ENCODE results near the gene ARRDC4. TPM values are rescaled to one million over a fixed set of nuclear protein-coding genes. Genes with fewer than 3 reads are reported as not detected.

Gene ARRDC4
- total and polyA plus RNA-seq, 2 experiments from 2014 or later: 16.9 to 35.3 TPM

DNA sequence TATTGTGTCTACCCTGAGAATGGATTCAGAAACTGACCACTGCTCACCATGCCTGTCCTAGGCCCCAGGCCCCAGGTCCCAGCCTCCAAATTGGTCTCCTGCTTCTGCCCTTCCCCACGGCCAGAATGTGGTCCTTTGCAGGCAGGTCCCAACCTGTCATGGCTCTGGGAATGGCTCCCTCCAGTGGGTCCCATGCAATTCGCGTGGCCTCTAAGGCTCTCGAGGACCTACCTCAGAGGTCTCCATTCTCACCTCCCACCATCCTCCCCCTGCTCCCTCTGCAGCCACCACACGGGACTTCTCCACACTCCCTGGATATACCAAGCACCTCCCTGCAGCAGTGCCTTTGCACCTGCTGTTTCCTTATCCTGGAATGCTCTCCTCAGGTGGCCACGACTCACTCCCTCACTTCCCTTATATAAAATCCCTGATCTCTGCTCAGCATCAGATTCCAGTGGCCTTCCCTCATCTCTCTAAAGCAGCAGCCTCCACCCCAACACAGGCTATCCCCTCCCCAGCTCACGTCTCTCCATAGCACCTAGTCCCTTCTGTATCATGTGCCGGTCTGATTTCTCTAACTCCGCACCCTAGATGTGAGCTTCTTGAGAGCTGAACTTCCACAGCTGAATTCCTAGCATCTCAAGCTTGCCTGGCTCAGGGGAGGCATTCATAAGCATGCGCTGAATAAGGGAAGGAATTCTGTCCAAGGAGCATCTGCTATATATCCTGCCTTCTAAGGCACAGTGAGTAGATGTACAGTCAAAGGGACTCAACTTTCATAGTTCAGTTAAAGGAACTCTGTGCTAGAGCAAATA, 56.9 kb downstream of the ARRDC4 start:
- H4K20me1 ChIP-seq (ENCODE audit: insufficient read depth, poor library complexity, severe bottlenecking): no peaks in the 10 kb centered on the region
- WGBS (ENCODE audit: low lambda C conversion rate, missing lambda C conversion rate): 90% methylated on average over 10 of the region's 10 CpGs
- no peak for DNase-seq (ENCODE audit: low spot score)
- no peaks in the 10 kb centered on the region for H3K79me2 ChIP-seq
- H3K36me3 ChIP-seq (replicated peaks; ENCODE audit: insufficient read depth, low read depth): no peaks in the 10 kb centered on the region
- H3K4me3 ChIP-seq: no peak overlapping the region
- no peak overlapping the region for H3K4me2 ChIP-seq
- no peaks in the 10 kb centered on the region for H3K4me1 ChIP-seq (ENCODE audit: insufficient read depth)
- H2AFZ ChIP-seq: no peak overlapping the region
- TF ChIP-seq EZH2 (IDR thresholded peaks at IDR 0.05; ENCODE audit: borderline replicate concordance) (no peak), EZH2phosphoT487 (IDR thresholded peaks at IDR 0.05; ENCODE audit: low read depth, severe bottlenecking, unreplicated experiment) (no peak)
- TF ChIP-seq, protein P1, sequence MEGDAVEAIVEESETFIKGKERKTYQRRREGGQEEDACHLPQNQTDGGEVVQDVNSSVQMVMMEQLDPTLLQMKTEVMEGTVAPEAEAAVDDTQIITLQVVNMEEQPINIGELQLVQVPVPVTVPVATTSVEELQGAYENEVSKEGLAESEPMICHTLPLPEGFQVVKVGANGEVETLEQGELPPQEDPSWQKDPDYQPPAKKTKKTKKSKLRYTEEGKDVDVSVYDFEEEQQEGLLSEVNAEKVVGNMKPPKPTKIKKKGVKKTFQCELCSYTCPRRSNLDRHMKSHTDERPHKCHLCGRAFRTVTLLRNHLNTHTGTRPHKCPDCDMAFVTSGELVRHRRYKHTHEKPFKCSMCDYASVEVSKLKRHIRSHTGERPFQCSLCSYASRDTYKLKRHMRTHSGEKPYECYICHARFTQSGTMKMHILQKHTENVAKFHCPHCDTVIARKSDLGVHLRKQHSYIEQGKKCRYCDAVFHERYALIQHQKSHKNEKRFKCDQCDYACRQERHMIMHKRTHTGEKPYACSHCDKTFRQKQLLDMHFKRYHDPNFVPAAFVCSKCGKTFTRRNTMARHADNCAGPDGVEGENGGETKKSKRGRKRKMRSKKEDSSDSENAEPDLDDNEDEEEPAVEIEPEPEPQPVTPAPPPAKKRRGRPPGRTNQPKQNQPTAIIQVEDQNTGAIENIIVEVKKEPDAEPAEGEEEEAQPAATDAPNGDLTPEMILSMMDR (IDR thresholded peaks at IDR 0.05; ENCODE audit: poor library complexity): no peak
- H3K9me3 ChIP-seq (ENCODE audit: low read depth): no peaks in the 10 kb centered on the region
- no peak overlapping the region for H3K27ac ChIP-seq
- peaks cover 3% of the 10 kb centered on the region for H3K27me3 ChIP-seq
- no peaks in the 10 kb centered on the region for H3K9me2 ChIP-seq (replicated peaks; ENCODE audit: insufficient read depth)

DNA sequence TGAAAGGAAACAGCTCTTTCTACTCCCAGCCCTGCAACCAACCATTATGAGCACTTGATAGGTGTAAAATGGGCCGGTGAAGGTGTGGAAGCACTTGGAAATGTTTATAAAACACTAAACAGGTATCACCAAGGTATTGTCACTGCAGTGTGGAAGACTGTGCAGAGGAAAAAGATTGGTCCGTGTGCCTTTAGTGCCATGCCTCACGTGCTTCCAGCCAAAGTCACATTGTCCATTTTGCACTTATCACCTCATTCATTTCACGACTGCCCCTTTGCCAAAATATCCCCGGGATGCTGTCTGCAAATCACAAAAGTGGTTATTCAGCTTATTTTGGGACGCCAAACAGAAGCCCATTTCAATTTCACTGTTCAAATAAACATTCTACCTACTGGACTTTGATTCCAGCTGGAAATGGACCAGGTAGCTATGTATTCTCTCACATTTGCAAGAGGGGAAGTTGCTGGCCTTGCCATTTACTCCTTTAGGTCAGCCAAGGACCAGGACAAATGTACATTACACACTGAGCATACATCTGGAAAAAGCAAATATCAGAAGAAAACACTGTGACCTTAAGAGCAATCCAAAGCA, 58.4 kb downstream of the ARRDC4 start:
- 82% methylated on average over 6 of the region's 6 CpGs for WGBS (ENCODE audit: low lambda C conversion rate, missing lambda C conversion rate)
- Histone ChIP-seq H3K36me3 (replicated peaks; ENCODE audit: insufficient read depth, low read depth) (no peaks in the 10 kb centered on the region), H4K20me1 (ENCODE audit: insufficient read depth, poor library complexity, severe bottlenecking) (no peaks in the 10 kb centered on the region), H2AFZ (no peak overlapping the region), H3K27me3 (peaks cover 3% of the 10 kb centered on the region), H3K9me2 (replicated peaks; ENCODE audit: insufficient read depth) (no peaks in the 10 kb centered on the region), H3K79me2 (no peaks in the 10 kb centered on the region), H3K27ac (no peak overlapping the region), H3K4me2 (no peak overlapping the region), H3K9me3 (ENCODE audit: low read depth) (no peaks in the 10 kb centered on the region), H3K4me1 (ENCODE audit: insufficient read depth) (no peaks in the 10 kb centered on the region), H3K4me3 (no peak overlapping the region)
- TF ChIP-seq, protein P1 (IDR thresholded peaks at IDR 0.05; ENCODE audit: poor library complexity): no peak
- TF ChIP-seq EZH2phosphoT487 (IDR thresholded peaks at IDR 0.05; ENCODE audit: low read depth, severe bottlenecking, unreplicated experiment) (no peak), EZH2 (IDR thresholded peaks at IDR 0.05; ENCODE audit: borderline replicate concordance) (no peak)
- DNase-seq (ENCODE audit: low spot score): no peak

Measured in hepatocyte (in vitro differentiated cells).